HG03280 (cell line): ENCODE data around the gene RUBCNL.
"Not testable (repeated sequence)": the region's sequence is repeated elsewhere in the genome, so short reads cannot be mapped to it uniquely, and the experiment has no call there.

ENCODE experiments used
- ATAC-seq: cut with Tn5 transposase; IDR thresholded peaks from one replicate; pipeline ENCODE4 v1.9.1; 2021; ENCODE audit warnings: mild to moderate bottlenecking, moderate library complexity; ENCODE audit not compliant: unreplicated experiment

The RUBCNL gene, protein sequence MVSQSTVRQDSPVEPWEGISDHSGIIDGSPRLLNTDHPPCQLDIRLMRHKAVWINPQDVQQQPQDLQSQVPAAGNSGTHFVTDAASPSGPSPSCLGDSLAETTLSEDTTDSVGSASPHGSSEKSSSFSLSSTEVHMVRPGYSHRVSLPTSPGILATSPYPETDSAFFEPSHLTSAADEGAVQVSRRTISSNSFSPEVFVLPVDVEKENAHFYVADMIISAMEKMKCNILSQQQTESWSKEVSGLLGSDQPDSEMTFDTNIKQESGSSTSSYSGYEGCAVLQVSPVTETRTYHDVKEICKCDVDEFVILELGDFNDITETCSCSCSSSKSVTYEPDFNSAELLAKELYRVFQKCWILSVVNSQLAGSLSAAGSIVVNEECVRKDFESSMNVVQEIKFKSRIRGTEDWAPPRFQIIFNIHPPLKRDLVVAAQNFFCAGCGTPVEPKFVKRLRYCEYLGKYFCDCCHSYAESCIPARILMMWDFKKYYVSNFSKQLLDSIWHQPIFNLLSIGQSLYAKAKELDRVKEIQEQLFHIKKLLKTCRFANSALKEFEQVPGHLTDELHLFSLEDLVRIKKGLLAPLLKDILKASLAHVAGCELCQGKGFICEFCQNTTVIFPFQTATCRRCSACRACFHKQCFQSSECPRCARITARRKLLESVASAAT

DNA sequence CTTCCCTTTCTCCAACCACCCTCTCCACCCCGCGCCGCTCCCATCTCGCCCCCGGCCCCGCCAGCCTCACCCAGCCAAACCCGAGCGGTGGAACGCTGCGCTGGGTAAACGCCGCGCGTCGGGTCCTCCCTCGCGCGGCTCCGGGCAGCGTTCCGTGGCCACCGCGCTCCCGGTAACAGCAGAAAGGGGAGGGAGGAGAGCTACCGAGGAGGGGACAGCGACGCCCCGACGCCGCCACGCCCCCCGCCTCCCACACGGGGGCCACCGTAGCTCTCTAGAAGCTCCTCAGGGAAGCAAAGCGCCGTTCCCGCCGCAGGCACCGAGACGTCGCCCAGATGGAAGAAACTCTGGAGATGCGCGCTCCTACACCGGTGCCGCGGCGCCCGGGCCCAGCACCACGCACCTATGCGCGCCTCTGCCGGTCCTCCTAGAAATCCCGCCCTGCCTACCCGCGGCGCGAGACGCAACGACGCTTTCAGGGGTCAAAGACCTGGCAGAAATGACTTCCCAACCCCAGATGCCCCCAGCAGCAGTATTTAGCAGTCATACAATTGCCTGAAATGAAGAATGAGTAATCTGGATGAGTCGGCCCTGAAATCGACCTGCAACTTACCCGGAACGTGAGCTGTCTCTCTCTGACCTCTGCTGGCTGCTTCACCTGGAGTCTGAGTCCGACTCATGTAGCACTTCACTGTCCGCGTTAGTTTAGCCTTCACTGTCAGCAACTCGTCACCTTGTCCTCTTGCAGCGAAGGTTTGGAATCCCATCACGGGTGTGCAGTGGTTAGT lies at the start of gene RUBCNL:
Gene RUBCNL (minus strand): TSS at position 189 of the 788 bp plus-strand sequence. CDS start 14,777 bp downstream, outside the sequence.
- ATAC-seq, result peak; percentile 37

DNA sequence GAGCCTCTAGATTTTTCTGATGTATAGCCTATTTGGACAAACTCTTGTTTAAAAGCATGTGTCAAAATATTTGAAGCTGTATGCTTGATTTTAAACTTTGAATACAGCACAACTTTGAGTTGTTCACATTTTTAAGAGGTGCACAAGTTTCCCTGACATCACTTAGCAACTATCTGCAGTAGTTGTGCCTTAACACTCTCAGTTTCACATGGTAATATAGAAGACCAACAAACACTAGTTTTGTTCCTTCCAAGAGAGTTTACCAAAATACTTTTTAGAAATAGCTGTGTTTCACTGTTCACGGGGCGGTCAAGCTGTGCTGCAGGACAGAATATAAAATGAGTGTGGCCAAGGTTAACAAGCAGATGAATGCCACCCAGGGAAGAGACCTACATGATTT lies 42.5 kb upstream of the RUBCNL start:
- not testable (repeated sequence) for ATAC-seq

DNA sequence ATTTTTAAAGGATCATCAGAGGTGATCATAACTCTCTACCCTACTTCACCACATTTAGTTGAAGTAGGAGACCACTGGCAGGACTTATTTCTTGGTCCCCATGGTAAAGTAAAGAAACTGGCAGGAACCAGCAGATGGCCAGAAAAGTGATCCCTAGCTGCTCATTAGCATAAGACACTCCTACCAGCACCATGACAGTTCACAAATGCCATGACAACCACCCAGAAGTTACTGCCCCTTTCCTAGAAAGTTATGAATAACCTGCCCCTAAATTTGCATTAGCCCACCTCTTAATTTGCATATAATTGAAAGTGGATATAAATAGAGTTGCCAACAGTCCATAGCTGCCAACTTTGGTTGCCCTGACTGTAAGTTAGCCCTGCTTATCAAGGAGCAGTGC lies 18.4 kb upstream of the RUBCNL start:
- ATAC-seq, result no peak

DNA sequence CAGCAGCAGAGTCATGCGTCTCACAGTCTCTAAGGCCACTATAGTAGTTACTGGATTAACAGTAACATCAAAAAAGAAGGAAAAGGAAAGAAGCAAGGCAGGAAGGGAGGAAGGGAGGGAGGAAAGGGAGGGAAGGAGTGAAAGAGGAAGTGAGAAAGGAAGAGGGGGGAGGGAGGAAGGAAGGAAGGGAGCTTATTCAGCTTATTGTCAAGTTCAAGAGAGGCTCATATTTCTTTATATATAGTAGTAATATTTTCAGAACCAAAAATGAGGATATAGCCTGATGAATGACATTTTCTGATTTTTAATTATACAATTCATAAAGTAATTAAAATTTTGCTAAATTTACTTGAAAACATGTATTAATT lies 17.7 kb upstream of the RUBCNL start:
- no peak for ATAC-seq

DNA sequence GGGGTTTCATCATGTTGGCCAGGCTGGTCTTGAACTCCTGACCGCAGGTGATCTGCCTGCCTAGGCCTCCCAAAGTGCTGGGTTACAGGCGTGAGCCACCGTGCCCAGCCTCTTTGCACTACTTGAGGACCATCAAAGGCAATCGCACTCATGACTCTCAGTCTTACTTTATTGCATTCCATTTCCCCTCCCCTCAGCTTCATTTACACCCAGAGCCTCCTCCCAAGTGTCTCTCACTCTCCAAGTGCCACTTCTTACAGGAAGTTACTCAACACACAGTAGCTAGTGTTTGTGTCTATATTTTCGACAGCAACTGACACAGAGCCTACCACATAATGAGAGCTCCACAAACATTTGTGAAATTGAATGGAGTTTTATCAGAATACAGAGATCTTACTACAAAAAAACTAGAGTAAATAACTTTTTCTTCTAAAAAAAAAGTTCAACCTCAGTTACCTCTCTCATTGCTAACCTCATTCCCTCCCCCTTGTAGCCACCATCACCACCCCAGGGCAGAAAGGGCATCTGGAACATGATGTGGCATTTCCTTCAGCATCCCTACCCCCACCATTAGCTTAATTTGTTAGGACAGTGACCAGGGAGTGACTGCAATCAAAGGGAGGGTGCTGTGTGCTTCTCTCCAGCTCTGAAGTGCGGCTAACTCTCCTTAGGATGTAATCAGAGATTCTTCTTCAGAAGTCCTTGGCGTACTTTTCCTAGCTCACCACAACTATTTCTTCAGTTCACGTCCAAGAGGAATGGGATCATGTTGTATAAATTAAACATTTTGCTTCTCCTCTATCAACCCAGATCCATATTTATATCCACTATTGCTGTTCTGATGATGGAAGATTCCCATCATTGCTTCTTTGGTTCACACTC lies 17.0 kb upstream of the RUBCNL start:
- no peak for ATAC-seq

DNA sequence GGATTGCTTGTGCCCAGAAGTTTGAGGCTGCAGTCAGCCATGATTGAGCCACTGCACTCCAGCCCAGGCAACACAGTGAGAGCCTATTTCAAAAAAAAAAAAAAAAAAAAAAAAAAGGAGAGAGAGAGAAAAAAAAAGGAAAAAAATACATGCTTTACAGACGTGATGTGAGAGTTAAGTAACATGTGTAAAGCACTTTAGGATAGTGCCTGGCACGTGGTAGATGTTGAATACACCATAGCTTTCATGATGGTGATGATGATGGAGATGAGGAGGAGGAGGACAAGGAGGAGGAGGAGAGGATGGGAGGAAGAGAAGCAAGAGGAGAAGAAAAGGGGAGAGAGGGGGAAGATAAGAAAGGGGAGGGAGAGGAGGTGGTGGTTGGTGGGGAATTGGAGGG lies 15.1 kb upstream of the RUBCNL start:
- ATAC-seq, result no peak

DNA sequence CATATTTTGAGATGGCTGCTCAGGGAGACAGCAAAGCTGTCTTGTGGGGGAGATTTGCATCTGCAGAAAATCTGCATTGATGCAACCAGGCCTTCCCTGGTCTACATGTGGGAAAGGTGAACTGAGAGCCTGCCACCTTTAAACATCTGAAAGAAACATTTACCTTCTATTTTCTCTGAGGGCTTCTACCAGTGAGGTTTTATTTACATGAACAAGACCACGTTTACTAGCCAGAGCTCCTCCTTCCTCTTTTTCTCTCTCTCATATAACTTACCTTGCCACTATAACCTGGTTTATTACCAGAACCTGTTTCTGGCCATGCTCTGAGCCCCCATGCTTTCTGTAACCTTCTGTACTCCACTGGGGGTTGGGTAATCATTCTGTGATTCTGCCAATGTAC lies 14.4 kb upstream of the RUBCNL start:
- no peak for ATAC-seq

DNA sequence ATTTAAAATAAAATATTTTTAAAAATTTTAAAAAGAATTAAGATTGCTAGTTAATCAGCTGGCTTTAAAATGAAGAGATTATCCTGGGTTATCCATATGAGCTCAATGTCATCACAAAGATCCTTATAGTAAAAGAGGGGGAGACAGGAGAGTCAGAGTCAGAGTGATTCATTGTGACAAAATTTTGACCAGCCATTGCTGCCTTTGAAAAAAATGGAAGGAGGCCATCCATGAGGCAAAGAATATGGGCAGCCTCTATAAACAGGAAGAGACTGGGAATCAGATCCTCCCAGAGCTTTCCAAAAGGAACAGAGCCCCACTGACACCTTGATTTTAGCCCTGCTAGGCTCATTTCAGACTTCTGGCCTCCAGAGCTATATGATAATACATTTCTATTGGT lies 9.3 kb upstream of the RUBCNL start:
- ATAC-seq, result no peak

DNA sequence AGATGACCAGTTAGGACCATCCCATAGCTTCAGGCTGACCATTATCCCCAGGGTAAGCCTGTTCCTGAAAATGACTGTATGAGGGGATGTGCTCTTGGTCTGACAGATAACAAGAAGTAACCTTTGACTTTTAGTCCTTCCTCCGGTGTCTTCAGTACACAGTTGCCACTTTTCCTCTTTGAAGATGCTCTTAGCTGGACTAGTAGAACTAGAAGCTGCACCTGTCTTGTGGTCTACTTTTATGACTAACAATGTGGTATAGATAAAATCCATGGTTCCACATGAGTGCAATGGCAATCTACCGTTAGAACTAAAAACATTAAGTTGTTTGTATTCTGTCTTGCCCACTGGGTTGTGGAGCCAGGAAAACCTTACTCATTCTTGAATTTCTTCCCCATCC lies 5.9 kb upstream of the RUBCNL start:
- peak; percentile 43 for ATAC-seq

DNA sequence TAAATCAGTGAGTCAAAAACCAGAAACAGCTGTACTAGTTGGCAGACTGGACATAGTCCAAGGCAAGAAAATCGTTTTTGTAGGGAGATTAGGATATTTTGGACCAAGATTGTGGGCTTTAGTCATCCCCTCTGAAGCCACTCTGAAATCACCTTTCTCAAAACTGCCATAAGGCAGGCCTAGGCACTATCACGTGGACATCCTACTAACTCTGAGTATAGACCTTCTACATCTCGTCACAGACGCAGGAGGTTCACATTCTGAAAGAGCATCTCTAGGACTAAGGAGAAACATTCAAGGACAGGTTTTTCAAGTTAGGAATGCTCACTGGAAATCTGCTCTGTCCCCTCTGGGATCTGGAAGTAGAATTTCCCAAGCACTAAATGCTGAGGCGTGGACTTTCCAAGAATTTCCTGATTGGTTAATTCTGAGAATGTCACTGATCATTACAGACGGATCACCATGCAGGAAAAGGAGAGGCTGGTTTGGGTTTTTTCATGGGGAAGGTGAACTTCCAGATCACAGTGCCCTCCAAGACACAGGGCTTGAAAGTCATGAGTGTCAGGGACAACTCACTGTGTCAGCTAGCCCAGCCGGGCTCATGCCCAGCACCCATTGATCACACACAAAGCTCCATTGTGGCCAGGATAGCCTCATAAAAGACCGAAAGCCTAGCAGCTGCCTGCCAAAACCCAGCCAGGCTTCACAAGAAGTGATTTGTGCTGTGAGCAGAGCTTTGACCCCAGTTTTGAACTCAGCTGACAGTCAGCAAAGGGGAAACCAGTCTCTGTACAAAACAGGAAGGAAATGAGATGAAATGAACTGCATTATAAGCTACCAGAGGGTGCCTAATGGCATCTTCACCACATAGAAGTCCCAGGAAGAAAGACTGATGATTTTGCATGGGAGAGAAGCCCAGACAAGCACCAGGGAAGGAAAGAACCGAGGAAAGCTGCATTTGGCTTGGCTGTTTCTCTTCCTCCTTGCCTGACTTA lies 2.7 kb upstream of the RUBCNL start:
- peak; percentile 40 for ATAC-seq

DNA sequence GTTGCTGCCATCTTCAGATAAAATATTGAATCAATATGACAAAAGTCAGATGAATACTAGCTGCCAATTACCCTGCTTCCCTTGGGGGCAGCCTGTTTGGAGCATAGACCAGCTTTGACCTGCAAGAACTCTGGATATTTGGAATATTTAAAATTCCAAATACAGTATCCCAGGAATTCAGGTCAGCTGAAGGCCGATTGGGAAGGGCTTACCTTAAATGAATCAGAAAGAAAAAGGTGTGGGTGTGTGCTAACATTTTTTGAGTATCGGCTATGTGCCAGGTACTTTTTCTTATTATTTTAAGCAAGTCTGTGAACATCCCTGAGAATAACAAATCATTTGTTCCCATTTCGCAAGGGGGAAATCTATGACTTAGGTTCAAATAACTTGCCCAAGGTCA lies 1.8 kb upstream of the RUBCNL start:
- no peak for ATAC-seq

DNA sequence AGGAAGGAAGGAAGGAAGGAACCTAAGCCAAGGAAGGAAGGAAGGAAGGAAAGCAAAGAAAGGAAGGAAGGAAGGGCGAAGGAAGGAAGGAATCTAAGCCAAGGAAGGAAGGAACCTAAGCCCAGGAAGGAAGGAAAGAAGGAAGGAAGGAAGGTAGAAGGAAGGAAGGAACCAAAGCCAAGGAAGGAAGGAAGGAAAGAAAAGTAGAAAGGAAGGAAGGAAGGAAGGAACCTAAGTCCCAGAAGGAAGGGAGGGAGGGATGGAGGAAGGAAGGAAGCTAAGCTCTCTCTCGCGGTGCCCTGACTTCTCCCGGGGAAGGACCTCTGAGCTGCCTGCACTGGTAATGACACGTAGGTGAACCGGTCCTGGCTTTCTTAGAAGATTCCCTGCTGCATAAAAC lies 1.3 kb upstream of the RUBCNL start:
- ATAC-seq, result no peak

DNA sequence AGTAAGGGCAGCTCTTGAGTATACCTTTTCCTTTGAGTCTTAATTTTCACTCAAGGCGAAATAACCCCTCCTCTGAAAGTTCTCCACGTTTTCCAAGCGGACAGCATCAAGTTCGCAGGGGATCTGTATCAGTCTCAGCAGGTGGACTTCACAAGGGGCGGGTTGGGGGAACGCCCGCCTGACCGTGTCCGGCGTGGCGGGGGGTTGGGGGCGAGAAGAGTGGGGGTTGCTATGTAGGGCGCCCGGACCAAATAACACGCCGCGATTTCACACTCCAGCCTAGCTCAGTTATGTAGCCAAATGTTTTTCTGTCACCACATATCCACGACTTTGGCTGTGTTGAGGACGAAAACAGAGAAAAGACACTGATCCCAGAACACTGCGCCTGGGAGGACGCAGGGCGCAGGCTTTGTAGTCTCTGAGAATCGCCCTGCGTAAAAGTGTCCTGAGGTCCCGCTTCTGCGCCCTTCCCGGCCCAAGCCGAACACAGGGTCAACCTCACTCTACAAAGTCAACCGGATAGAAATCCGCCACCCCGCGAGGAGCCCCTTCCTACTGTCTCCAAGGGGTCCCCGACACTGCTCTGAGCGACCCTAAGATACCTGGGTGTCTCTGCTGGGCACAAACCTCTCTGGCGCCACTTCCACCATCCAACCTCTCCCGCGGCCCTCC lies 524 bp downstream of the RUBCNL start:
- ATAC-seq, result no peak

DNA sequence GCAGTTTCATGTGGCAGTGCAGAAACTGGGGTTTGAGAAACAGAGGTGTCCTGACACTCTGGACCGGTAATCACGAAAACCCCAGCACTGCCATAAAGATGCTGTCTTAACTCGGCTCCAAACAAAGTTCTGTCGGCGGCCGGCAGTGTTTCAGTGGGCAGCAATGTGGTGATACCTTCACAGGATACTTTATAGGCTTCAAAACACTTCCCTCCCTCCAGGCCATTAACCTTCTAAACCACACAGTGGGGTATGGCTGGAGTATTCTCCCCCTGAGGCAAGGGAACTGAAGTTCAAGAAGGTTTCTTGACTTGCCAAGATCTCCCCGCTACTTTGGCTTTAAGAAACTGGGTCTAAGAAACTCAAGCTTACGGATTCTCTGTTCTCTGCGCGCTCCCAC lies 1.1 kb downstream of the RUBCNL start:
- no peak for ATAC-seq

DNA sequence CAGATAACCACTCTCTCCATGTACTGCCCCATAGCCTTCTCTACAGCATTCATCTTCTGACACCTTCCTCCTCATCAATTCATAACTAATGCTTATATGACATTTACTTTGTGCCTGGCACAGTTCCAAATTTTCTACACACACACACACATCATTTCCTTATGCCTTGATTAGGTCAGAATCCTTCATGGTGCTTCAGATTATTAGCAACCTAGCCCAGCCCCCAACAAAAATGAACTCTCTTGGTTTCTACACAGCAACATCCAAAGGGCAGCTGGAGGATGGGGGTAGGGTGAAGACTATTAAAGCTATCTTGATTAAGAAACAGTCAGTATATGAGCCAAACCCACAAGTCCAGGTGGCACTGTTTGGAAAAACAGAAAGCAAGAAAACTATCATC lies 3.7 kb downstream of the RUBCNL start:
- ATAC-seq, result no peak

DNA sequence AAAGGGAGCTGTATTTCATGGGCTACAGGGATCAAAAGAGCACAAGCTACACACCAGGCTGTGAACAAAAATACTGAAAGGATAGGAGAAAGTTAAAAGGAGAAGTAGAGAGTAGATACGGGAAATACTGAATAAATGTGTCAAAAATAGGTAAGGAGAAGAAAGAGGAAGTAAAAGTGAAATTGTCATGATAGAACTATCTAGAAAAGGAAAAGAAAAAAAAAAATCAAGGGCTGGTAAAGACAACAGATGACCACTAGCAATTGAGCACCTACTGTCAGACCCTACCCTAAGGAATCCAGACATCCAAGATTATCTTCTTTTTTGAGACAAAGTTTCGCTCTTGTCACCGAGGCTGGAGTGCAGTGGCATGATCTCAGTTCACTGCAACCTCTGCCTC lies 4.8 kb downstream of the RUBCNL start:
- ATAC-seq, result peak; percentile 36

DNA sequence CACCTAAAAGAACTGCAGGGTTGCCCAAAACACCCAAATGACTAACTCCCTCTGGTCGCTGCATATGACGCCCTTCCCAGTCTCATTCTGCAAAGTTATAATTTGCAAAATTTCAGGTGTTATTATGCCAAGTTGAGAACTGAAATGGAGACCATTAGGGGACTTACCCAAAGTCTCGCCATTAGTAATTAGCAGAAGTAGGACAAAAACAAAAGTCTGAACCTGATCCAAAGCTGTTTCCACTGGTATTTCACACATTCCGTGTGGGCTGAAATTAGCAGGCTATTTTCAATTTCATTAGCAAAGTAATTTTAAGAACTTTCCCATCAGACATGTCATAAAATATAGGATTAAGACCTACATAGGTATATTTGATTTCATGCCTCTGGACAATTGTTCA lies 6.8 kb downstream of the RUBCNL start:
- ATAC-seq, result no peak

DNA sequence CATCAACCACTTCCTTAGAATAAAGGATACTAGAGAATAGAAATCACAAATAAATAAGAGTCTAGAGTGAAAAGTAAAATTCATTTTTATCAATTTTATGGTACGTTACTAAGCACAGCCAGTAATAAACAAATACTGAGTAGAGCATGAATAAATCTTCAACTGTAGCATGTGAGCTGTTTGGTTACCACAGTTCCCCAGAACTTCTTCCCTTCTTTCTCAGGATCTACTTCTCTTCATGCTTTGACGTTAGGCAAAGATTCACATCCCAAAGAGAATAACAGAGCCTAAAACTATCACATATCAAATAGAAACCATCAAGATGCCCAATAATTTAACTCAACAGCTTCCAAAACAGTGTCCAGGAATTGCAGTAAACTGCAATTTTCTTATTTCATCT lies 7.4 kb downstream of the RUBCNL start:
- no peak for ATAC-seq

DNA sequence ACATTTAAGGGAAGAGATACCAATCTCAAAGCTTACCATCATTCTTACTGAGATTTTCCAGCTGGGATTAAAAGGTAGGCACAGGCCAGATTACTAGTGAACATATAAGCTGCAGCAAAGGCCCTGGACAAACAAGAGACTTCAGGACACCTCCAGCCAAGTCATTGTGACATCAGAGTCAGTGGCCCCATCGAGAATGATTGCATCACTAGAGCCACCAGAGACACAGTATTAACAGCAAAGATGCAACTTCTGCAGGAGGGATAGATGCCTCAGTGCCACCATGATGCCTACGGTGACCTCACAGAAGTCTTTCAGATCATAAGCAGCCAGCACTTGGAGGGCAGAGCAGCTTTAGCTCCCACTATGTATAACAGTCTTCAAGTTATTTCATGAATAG lies 8.6 kb downstream of the RUBCNL start:
- ATAC-seq, result no peak
